IMR-90 (cell line): ENCODE measurements around the gene TCN1.

Source experiments
- BHLHE40 ChIP-seq: fragments of 150-350 bp; IDR thresholded peaks from 2 replicates; pipeline ENCODE4 v1.6.1; 2016; ENCODE audit warnings: mild to moderate bottlenecking, low read depth, low read length
- CTCF ChIP-seq: conservative IDR thresholded peaks from 2 replicates; pipeline ENCODE4 v1.5.1; 2012; ENCODE audit warnings: mild to moderate bottlenecking, low read depth, low read length, improper control_type of control experiment
- RAD21 ChIP-seq: IDR thresholded peaks from 2 replicates; pipeline ENCODE4 v1.6.1; 2012; ENCODE audit warnings: low read length, improper control_type of control experiment
- RCOR1 ChIP-seq: IDR thresholded peaks from 2 replicates; pipeline ENCODE4 v1.6.1; 2012; ENCODE audit warnings: mild to moderate bottlenecking, low read length, improper control_type of control experiment; ENCODE audit not compliant: insufficient replicate concordance
- USF2 ChIP-seq: fragments of 150-350 bp; IDR thresholded peaks from 2 replicates; pipeline ENCODE4 v1.6.1; 2017; ENCODE audit warnings: mild to moderate bottlenecking, antibody characterized with exemption, low read length, low read depth

- TF ChIP-seq USF2 (no peak), RCOR1 (no peak), CTCF (no peak), RAD21 (no peak), BHLHE40 (no peak)
Measured at GRCh38 chr11:59898650-59899049, 32.4 kb upstream of the TCN1 start.
